Measurements from ENCODE around the gene AFF3.

- TF ChIP-seq CTCF (conservative IDR thresholded peaks at IDR 0.05; ENCODE audit: low read depth, low read length) (no peak), SMC3 (IDR thresholded peaks at IDR 0.05; ENCODE audit: low read depth, low read length) (no peak), CEBPB (IDR thresholded peaks at IDR 0.05; ENCODE audit: low read depth, low read length) (no peak), USF2 (IDR thresholded peaks at IDR 0.05; ENCODE audit: low read depth, low read length) (no peak), POLR2A (IDR thresholded peaks at IDR 0.05; ENCODE audit: low read depth, low read length) (no peak), NFE2L2 (IDR thresholded peaks at IDR 0.05; ENCODE audit: low read depth, low read length) (no peak), RCOR1 (IDR thresholded peaks at IDR 0.05; ENCODE audit: insufficient replicate concordance, low read length) (no peak), RAD21 (IDR thresholded peaks at IDR 0.05; ENCODE audit: low read length) (no peak), BHLHE40 (IDR thresholded peaks at IDR 0.05; ENCODE audit: low read depth, low read length) (no peak), MAFK (IDR thresholded peaks at IDR 0.05; ENCODE audit: low read depth, low read length) (no peak), MXI1 (IDR thresholded peaks at IDR 0.05; ENCODE audit: borderline replicate concordance, low read depth, low read length) (no peak), CHD1 (IDR thresholded peaks at IDR 0.05; ENCODE audit: low read depth, low read length) (no peak), FOS (IDR thresholded peaks at IDR 0.05; ENCODE audit: low read depth, low read length) (no peak)
Measured at GRCh38 chr2:99899882-99900281, 242.5 kb downstream of the AFF3 start.

Data from IMR-90 (cell line).